GM19238 (cell line): ENCODE data around the gene OR2AK2.

ENCODE experiments used
- DNase-seq: peaks from one replicate; pipeline ENCODE4 v3.0.0; 2011; ENCODE audit warnings: low spot score; ENCODE audit not compliant: insufficient read length

Gene OR2AK2, protein sequence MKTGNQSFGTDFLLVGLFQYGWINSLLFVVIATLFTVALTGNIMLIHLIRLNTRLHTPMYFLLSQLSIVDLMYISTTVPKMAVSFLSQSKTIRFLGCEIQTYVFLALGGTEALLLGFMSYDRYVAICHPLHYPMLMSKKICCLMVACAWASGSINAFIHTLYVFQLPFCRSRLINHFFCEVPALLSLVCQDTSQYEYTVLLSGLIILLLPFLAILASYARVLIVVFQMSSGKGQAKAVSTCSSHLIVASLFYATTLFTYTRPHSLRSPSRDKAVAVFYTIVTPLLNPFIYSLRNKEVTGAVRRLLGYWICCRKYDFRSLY

DNA sequence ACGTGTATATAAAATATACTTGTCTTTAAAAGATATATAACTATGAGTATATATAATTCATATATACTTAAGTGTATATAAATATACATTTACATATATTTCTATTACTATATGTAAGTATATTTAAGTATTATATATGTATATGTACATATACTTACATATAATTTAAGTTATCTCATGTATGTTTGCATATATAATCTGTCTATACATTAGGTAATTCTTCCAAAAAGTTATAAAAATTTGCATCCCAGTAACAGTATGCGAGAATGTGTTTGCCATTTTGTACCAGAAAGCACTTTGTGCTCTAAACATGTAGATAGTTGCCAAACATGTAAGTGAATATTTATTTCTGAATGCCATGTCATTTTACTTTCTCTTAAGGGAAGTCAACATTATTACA lies at the start of gene OR2AK2:
OR2AK2 (plus strand) TSS at position 301 of the 400 bp plus-strand sequence. CDS start 144 bp downstream, outside the sequence.
- no peak for DNase-seq

DNA sequence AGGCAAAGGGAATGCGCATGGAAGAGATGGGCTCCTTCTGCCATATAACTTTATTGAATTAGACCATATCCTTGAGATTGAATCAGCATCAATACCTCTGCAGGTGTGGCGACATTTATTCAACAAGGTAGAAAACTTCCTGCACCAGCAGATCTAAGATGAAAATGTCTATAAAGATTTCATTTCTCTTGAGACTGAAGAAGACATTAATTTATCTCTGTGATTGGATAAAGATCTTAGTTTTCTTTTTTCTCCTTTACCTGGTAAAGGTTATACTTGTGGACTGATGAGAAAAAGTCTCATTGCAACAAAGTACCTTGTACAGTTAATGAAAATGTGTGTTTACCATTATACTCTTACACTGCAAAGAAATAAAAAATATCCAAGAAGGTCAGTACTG lies 45.1 kb upstream of the OR2AK2 start, which contains the start of gene OR2T8:
OR2T8 (plus strand) TSS at position 301 of the 400 bp plus-strand sequence. CDS start 766 bp downstream, outside the sequence.
- DNase-seq, result no peak

DNA sequence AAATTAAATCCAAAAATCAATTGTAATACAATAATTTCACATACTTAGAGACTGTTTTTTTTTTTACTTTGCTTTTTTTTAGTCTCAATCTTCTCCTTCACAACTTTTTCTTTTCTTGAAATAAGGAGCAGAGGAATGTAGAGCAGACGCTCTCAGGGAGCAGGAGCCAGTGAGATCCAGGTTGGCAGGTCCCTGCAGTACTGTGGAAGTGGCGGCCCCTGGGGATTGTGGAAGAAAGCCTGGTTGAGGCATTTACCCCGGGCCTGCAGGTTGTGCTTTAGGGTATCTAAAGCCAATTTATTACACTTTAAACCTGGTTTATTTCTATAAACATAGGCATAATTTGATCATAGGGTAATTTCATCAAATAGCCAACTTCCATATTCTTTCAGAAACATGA lies 41.1 kb upstream of the OR2AK2 start:
- no peak for DNase-seq

DNA sequence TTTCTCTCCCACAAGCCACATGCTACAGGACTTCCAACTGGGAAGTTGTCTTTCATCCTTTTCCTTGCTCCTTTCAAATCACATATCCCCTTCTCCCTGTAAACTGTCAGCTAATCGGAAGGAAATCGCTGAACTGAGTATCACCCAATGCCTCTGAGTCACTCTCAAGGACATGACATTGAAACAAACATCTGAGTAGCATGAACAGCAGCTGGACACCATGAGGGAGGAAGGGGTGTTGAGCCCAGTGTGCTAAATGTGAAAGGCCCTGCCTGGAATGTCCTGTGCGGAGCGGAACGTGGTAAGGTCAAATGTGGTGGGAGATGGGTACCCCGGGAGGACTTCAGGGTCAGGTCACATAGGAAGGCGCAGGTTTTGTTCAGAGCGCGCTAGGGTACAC lies 40.2 kb upstream of the OR2AK2 start, which contains the start of gene OR2AJ1:
OR2AJ1 (plus strand) TSS at position 22 of the 400 bp plus-strand sequence. CDS start 8,880 bp downstream, outside the sequence.
- DNase-seq, result no peak

DNA sequence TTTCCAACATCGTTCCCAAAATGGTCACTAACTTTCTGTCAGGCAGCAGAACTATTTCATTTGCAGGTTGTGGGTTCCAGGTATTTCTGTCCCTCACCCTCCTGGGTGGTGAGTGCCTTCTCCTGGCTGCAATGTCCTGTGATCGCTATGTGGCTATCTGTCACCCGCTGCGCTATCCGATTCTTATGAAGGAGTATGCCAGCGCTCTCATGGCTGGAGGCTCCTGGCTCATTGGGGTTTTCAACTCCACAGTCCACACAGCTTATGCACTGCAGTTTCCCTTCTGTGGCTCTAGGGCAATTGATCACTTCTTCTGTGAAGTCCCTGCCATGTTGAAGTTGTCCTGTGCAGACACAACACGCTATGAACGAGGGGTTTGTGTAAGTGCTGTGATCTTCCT lies 31.0 kb upstream of the OR2AK2 start:
- no peak for DNase-seq

DNA sequence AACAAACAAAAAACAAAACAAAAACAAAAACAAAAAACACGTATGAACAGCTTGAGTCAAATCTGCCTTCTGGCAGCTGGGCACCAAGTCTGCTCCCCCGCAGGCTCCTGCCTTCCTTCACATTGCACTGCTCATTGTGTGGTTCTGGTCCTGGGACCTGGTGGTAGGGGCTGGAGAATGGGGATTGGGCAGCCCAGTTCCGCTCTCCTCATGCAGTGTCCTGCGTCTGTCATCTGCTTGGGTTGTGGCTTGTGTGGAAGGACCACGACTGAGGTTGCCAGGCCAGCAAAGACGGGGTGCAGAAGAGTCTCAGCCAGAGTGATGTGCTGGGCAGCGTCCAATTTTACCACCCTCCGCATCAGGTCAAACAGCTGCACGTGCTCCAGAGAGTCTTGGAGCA lies 29.3 kb upstream of the OR2AK2 start:
- DNase-seq, result no peak

DNA sequence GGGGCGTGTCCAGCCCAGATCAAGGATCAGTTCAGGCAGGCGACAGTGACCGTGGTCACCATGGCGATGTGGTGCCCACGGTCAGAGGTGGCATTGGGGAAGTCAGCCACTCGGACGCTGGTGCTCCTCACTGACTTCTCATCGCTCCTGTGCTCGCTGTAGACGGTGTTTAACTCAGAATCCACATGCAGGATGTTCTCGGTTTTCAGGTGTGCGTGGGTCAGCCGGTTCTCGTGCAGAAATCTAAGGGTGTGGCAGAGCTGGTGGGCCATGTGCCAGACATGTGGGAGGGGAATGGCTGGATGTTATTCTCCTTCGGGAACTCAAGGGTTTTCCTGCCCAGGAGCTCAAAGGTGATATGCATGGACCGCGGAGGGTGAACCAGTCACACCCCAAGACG lies 28.6 kb upstream of the OR2AK2 start:
- no peak for DNase-seq

DNA sequence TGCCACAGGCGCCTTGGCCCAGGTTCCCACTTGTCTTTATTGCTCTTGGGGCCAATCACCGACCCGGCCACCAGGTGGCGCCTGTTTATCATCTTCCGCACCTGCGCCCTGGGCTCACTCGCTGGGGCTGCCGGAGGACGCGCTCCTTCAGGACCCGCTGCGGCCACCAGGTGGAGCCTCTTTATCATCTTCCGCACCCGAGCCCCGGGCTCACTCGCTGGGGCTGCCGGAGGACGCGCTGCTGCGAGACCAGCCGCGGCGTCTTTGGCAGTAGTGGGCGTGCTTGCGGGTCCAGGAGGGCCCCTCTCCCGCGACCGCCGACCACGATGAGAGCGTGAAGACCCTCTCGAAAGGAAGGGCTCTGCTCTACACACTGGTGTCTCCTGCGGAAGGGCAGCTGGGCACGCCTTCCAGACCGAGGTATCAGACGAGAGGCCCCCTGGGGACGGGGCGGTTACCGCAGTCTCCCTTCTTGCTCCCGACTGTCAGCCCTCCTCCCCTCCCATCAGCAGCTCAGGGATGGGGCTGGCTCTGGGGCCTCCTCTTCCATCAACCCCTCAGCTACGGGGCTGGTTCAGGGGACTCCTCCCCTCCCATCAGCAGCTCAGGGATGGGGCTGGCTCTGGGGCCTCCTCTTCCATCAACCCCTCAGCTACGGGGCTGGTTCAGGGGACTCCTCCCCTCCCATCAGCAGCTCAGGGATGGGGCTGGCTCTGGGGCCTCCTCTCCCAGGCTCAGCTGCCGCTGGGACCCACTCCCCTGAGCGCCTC lies 27.9 kb upstream of the OR2AK2 start:
- DNase-seq, result peak; percentile 64

DNA sequence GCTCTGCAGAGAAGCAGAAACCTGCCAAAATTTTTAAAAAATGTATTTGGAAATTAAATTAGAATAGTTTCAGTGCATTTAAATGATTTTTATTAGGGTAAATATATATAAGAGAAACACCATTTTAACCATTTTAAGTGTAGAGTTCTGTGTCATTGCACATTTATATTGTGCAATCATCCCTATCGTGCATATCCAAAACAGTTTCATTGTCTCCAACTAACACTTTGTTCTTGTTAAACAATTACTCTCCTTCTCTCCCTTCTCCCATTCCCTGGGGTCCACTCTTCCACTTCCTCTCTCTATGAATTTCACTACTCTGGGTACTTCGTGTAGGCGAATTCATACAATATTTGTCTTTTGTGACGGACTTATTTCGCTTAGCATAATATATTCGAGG lies 22.4 kb upstream of the OR2AK2 start:
- no peak for DNase-seq

DNA sequence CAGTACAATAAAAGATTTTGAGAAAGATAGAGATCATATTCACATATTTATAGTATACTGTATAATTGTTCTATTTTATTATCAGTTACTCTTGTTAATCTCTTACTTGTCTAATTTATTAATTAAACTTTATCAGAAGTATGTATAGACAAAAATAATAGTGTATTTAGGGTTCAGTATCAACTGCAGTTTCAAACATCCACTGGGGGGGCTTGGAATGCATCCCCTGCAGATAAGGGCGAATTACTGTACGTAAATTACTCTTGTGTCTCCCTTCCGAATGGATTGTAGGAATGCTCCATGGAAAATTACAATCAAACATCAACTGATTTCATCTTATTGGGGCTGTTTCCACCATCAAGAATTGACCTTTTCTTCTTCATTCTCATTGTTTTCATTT lies 16.5 kb upstream of the OR2AK2 start, which contains the start of gene OR2L8:
OR2L8 (plus strand) TSS at position 301 of the 400 bp plus-strand sequence; CDS start at position 301, 0 bp downstream.
- DNase-seq, result no peak

DNA sequence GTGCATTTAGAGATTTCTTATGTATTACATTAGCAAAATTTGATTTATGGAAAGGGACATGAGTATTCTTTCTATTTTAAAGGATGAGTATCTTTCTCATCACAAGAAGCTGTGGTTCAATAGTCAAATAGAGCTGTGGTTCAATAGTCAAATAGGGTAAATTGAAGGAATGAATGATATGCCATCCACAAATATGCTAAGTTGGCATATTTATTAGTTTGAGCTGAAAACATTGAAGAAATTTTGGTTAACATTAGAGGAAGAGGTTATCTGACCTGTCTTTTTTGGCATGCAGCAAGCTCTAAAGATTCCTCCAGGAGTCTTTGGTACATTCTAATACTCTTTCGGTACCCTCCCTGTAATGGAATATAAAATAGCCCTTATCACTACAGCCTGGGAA lies 11.6 kb upstream of the OR2AK2 start:
- DNase-seq, result no peak

DNA sequence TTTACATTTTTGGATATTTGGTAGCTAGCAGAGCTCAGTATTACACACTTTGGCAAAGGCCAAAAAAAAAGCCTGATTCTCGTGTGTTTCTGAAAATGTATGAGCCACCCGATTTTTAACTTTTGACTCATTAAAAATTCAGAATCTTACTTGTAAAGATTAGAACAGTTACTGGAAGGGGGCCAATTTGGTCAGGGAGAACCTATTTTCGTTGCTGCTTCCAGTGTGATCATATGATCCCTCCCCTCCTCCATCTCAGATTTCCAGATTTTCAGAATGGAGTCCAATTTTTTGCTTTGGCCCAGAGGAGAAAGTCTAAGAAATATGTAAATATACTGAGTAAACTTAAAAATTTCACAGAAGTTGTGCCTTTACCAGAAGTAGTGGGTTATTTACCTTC lies 3.2 kb upstream of the OR2AK2 start:
- no peak for DNase-seq

DNA sequence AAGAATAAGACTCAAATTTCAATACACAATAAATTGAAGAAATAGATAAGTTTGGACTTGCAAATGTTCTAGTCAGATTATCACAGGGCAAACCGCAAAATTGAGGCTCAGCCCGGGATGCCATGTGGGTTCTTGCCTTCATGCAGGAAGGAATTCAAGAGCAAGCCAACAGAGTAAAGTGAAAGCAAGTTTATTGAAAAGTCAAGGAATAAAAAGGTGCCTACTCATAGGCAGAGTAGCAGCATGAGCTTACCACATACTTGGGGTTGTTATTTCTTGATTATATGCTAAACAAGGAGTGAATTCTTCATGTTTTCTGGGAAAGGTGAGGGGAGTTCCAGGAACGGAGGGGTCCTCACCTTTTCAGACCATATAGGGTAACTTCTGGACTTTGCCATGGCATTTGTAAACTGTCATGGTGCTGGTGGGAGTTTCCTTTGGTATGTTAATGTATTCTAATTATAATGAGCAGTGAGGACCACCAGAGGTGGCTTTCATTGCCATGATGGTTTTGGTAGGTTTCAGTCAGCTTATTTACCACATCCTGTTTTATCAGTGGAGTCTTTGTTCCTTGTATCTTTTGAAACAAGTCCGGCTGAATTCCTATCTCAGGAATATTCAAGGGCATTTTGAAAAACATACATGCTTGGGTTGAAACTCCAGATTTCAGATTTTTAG lies 2.0 kb upstream of the OR2AK2 start:
- no peak for DNase-seq

DNA sequence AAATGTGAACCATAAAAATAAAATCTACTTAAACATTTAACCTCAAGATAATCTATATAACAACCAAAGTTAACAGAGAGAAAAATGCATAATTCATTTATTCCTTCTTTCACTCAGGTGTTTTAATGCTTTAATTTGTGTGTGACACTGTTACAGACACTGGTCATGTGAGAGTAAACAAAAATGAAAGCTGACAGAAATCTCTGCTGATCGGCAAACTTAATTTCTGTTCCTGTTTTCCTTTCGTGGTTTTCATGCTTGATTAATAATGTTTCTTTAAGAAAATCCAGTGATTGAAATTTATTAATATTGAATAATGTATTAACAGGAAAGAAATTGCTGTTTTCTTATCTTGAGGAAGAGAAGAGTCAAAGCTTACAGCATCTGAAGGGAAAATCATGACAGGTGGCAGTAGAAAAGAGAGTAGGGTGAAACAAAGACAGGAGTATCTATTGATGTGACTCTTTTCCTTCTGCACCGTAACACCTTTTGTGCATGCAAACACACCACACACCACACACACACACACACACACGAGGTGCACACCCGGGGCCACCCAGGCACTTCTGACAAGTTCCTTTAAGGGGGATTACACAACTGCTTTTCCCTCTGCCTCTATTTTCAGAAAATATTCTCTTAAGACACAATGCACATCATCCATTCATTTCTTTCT lies 1.6 kb downstream of the OR2AK2 start:
- no peak for DNase-seq

DNA sequence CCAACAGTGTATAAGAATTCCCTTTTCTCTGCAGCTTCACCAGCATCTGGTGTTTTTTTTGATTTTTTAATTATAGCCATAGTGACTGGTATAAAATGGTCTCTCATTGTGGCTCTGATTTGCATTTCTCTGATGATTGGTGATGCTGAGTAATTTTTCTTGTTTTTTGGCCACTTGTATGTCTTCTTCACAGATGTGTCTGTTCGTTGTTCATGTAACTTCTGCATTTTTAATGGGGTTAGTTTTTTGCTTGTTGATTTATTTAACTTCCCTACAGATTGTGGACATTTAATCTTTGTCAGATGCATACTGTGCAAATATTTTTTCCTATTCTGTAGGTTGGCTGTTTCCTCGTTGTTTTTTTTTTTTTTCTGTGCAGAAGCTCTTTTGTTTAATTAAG lies 28.0 kb downstream of the OR2AK2 start:
- no peak for DNase-seq

DNA sequence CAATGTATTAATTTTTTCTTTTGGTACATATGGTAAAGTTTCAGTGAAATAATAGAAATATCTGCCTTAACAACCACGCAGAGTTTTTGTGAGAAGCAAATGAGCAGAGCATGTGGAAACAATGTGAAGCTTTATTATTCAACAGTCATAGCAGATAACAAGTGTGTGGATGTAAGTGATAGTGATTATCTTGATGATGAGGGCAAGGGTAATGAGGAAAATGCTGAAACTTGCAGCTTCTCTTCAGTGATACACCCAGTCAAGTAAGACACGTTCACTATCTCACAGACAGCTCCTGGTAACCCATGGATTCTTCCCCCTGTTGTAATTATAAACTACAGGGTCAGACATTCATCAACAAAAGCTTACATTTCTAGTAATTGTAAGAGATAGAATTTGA lies 33.8 kb downstream of the OR2AK2 start:
- DNase-seq, result no peak

DNA sequence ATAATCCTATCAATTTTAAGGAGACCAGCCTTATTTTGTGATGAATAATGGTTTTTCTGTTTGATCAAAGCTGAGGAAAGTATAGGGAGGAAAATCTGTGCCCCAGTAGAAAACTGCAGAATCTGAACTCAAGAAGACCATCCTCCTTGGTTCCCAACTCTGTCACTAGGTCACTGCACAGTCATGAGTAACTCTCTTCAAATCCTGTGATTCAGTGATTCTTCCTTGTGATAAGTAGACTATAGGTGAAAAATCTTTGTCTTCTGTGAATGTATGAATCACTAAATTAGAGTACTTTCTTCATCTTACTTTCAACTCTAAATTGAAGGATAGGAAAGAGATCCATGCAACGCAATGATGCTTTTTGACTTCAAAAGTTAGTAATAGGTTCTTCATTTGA lies 35.1 kb downstream of the OR2AK2 start:
- DNase-seq, result no peak

DNA sequence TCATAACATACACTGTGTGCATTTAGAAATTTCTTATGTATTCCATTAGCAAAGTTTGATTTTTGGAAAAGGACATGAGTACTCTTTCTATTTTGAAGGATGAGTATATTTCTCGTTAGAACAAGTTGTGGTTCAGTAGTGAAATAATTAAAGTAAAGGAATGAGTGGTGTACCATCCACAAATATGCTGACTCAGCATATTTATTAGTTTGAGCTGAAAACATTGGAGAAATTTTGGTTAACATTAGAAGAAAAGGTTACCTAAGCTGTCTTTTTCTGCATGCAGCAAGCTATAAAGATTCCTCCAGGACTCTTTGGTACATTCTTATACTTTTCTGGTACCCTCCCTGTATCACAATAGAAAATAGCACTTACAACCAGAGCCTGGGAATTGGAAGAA lies 42.7 kb downstream of the OR2AK2 start:
- DNase-seq, result no peak

DNA sequence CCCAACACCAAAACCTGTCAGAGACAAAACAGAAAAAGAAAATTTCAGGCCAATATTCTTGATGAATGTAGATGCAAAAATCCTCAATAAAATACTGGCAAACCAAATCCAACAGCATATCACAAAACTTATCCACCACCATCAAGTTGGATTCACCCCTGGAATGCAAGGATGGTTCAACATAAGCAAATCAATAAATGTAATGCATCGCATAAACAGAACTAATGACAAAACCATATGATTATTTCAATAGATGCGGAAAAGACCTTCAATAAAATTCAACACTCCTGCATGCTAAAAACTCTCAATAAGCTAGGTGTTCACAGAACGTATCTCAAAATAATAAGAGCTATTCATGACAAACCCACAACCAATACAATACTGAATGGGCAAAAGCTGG lies 44.6 kb downstream of the OR2AK2 start:
- DNase-seq, result no peak

DNA sequence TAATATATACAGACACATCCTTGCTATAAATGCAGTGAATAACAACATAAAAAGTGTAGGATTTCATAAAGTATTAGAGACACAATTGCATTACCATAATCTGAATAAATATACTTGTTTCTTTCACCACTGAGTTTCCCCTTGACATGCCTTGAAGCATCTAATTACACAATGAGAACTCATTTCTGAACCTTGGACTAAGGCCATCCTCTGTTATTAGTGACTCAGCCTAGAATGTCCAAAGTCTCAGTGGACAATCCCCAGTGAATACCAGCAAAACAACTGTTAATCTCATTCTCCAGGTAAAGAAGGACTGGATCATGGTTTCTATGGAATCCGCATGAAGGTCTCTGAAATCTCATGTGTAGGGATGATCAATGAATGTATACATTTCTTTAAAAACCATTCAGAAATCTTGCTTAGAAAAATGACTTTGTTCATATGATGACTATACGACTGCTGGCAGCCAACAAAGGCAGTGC lies 48.2 kb downstream of the OR2AK2 start, which contains the start of gene OR2L5:
OR2L5 (plus strand) TSS at position 432 of the 482 bp plus-strand sequence. CDS start 8,288 bp downstream, outside the sequence.
- DNase-seq, result no peak

DNA sequence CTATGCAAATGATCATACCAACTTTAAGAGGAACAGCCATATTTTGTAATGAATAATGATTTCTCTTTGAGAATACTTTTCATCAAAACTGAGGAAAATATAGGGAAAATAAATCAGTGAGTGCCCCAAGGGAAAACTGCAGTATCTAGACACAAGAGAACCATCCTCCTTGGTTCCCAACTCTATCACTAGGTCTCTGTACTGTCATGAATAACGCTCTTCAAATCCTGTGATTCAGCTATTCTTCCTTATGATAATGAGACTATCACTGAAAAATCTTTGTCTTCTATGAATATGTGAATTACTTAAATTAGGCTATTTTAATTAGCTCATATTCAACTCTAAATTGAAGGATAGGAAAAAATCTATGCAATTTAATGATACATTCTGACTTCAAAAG lies 50.8 kb downstream of the OR2AK2 start:
- no peak for DNase-seq
